Smooth muscle cell of the brain vasculature (primary cell): Measurements from ENCODE around the gene PLPP4.
"Not testable (repeated sequence)": the region's sequence is repeated elsewhere in the genome, so short reads cannot be mapped to it uniquely, and the experiment has no call there.

Experiments used
- DNase-seq: peaks from one replicate; pipeline ENCODE4 v3.0.0-alpha.2; 2012; ENCODE audit warnings: low read depth, low spot score

PLPP4 gene

GRCh38 chr10:120486671-120487205 lies 29.7 kb downstream of the PLPP4 start:
- no peak for DNase-seq

- DNase-seq: no peak
Measured at GRCh38 chr10:120490288-120490687, 33.3 kb downstream of the PLPP4 start.

GRCh38 chr10:120492346-120492745 lies 35.3 kb downstream of the PLPP4 start:
- DNase-seq: no peak

- no peak for DNase-seq
Measured at GRCh38 chr10:120493411-120494312, 36.6 kb downstream of the PLPP4 start.

- no peak for DNase-seq
Measured at GRCh38 chr10:120494313-120494710, 37.3 kb downstream of the PLPP4 start.

- no peak for DNase-seq
Measured at GRCh38 chr10:120495226-120496009, 38.4 kb downstream of the PLPP4 start.

GRCh38 chr10:120499883-120500282 lies 42.9 kb downstream of the PLPP4 start:
- no peak for DNase-seq

- no peak for DNase-seq
Measured at GRCh38 chr10:120503689-120504088, 46.7 kb downstream of the PLPP4 start.

GRCh38 chr10:120504227-120504626 lies 47.2 kb downstream of the PLPP4 start:
- not testable (repeated sequence) for DNase-seq

GRCh38 chr10:120505056-120505455 lies 48.0 kb downstream of the PLPP4 start:
- DNase-seq: no peak

- no peak for DNase-seq
Measured at GRCh38 chr10:120505866-120506265, 48.8 kb downstream of the PLPP4 start.

GRCh38 chr10:120506674-120507073 lies 49.6 kb downstream of the PLPP4 start:
- DNase-seq: no peak

- no peak for DNase-seq
Measured at GRCh38 chr10:120507175-120507574, 50.1 kb downstream of the PLPP4 start.

GRCh38 chr10:120507651-120508050 lies 50.6 kb downstream of the PLPP4 start:
- DNase-seq: no peak

- peak; percentile 3 for DNase-seq
Measured at GRCh38 chr10:120508393-120508792, 51.4 kb downstream of the PLPP4 start.

- DNase-seq: no peak
Measured at GRCh38 chr10:120508966-120509365, 51.9 kb downstream of the PLPP4 start.

- no peak for DNase-seq
Measured at GRCh38 chr10:120511165-120511564, 54.1 kb downstream of the PLPP4 start.

- DNase-seq: no peak
Measured at GRCh38 chr10:120513307-120513796, 56.3 kb downstream of the PLPP4 start.

GRCh38 chr10:120514035-120514620 lies 57.1 kb downstream of the PLPP4 start:
- peak; percentile 26 for DNase-seq

- DNase-seq: no peak
Measured at GRCh38 chr10:120514959-120515358, 57.9 kb downstream of the PLPP4 start.

- DNase-seq: no peak
Measured at GRCh38 chr10:120515741-120516140, 58.7 kb downstream of the PLPP4 start.

GRCh38 chr10:120516426-120516825 lies 59.4 kb downstream of the PLPP4 start:
- DNase-seq: no peak
